ENCODE measurements around the gene JUNB.

GRCh38 chr19:12815088-12815487 lies 23.8 kb downstream of the JUNB start:
- TF ChIP-seq, protein P1, sequence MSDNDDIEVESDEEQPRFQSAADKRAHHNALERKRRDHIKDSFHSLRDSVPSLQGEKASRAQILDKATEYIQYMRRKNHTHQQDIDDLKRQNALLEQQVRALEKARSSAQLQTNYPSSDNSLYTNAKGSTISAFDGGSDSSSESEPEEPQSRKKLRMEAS (IDR thresholded peaks at IDR 0.05), result no peak
- TF ChIP-seq CTCF (IDR thresholded peaks at IDR 0.05 in 2 of 3, conservative IDR thresholded peaks at IDR 0.05 in 1 of 3; ENCODE audit: borderline replicate concordance in 1 of 3, insufficient read depth in 1 of 3, low read depth in 2 of 3, low read length in 2 of 3) (no peak), ELF1 (IDR thresholded peaks at IDR 0.05; ENCODE audit: borderline replicate concordance, low read depth) (no peak), TCF7L2 (IDR thresholded peaks at IDR 0.05; ENCODE audit: borderline replicate concordance, extremely low read depth, insufficient read depth, insufficient read length) (no peak), ZBTB33 (IDR thresholded peaks at IDR 0.05; ENCODE audit: extremely low read depth, insufficient replicate concordance, low read length) (no peak), EZH2 (IDR thresholded peaks at IDR 0.05) (no peak), SP1 (IDR thresholded peaks at IDR 0.05; ENCODE audit: low read depth) (no peak), POLR2A (IDR thresholded peaks at IDR 0.05; ENCODE audit: borderline replicate concordance, extremely low read depth, insufficient read depth, insufficient read length) (no peak), SRF (IDR thresholded peaks at IDR 0.05; ENCODE audit: low read depth) (no peak), EZH2phosphoT487 (IDR thresholded peaks at IDR 0.05; ENCODE audit: borderline replicate concordance) (no peak), EGR1 (IDR thresholded peaks at IDR 0.05; ENCODE audit: low read depth) (no peak), POLR2AphosphoS5 (IDR thresholded peaks at IDR 0.05; ENCODE audit: low read depth, low read length) (no peak), YY1 (IDR thresholded peaks at IDR 0.05; ENCODE audit: extremely low read depth, insufficient replicate concordance, low read depth, low read length) (no peak), CEBPB (IDR thresholded peaks at IDR 0.05; ENCODE audit: low read depth) (no peak)
